Body of pancreas (tissue), 4 donors: ENCODE measurements around the gene PIK3CG.

Experiments
- CTCF ChIP-seq, 7 experiments: fragments of 450-650 bp in 4 of 7; fragments of 200-600 bp in 3 of 7; sonication (generic) in 3 of 7; IDR thresholded peaks; one replicate each; pipeline ENCODE4 v1.5.1; 2016 to 2019; ENCODE audit warnings: antibody characterized with exemption in 7 of 7
- POLR2A ChIP-seq, 3 donors: fragments of 450-650 bp; IDR thresholded peaks; one replicate each; pipeline ENCODE4 v1.6.1; 2016; ENCODE audit warnings: antibody characterized with exemption in 3 of 3, mild to moderate bottlenecking in 2 of 3

GRCh38 chr7:106915873-106916272 lies 50.8 kb downstream of the PIK3CG start:
- TF ChIP-seq CTCF (IDR thresholded peaks at IDR 0.05) (no peak), POLR2A (IDR thresholded peaks at IDR 0.05) (no peak)
